CD4-positive, alpha-beta T cell (primary cell): ENCODE data around the gene MEA1. TPM values are rescaled to one million over a fixed set of nuclear protein-coding genes. Genes with fewer than 3 reads are reported as not detected.

Experiments used
- ATAC-seq: fragments of 200-7000 bp; cut with Tn5 transposase; one replicate; pipeline ENCODE4 v1.10.0; 2022; ENCODE audit warnings: mild to moderate bottlenecking; ENCODE audit not compliant: poor library complexity
- CTCF ChIA-PET: fragments of 350-600 bp; sonication (Branson Sonifier 250); formaldehyde crosslinking; loops from one replicate; lab custom pipeline; 2021; ENCODE audit warnings: antibody characterized with exemption, inconsistent platforms; lab: Charles Lee
- POLR2A ChIA-PET: fragments of 350-600 bp; sonication (Branson Sonifier 250); formaldehyde crosslinking; loops from one replicate; lab custom pipeline; 2021; ENCODE audit warnings: antibody characterized with exemption, inconsistent platforms; lab: Charles Lee
- DNase-seq, 14 experiments: peaks; one replicate each; pipeline ENCODE4 v3.0.0-alpha.2; 2013 to 2020; ENCODE audit warnings: mixed read lengths in 2 of 14
- H3K27ac ChIP-seq, 2 donors: one replicate each; pipeline versions ENCODE4 v1.5.1 to v1.7.0; 2013; ENCODE audit warnings: low read length in 2 of 2, low read depth in 1 of 2, mild to moderate bottlenecking in 1 of 2
- H3K27me3 ChIP-seq, 2 experiments: 1 replicate in 1 of 2; 2 replicates in 1 of 2; pipeline versions ENCODE4 v1.6.1 to v1.7.0; 2013; ENCODE audit warnings: low read length in 2 of 2, control low read depth in 1 of 2, mild to moderate bottlenecking in 1 of 2, moderate library complexity in 1 of 2; ENCODE audit not compliant: insufficient read depth in 2 of 2, control insufficient read depth in 1 of 2
- H3K36me3 ChIP-seq: one replicate; pipeline ENCODE4 v1.6.1; 2013; ENCODE audit warnings: low read length, control low read depth; ENCODE audit not compliant: insufficient read depth
- H3K4me1 ChIP-seq: one replicate; pipeline ENCODE4 v1.6.1; 2013; ENCODE audit warnings: low read length, control low read depth; ENCODE audit not compliant: insufficient read depth
- H3K4me3 ChIP-seq: one replicate; pipeline ENCODE4 v1.5.1; 2013; ENCODE audit warnings: mild to moderate bottlenecking, low read length, moderate library complexity
- H3K9me3 ChIP-seq, 2 experiments: 1 replicate in 1 of 2; 2 replicates in 1 of 2; pipeline versions ENCODE4 v1.6.1 to v1.7.0; 2013; ENCODE audit warnings: low read length in 2 of 2, mild to moderate bottlenecking in 2 of 2, control low read depth in 1 of 2, moderate library complexity in 1 of 2; ENCODE audit not compliant: control insufficient read depth in 1 of 2, insufficient read depth in 1 of 2
- H3K27ac Mint-ChIP-seq: one replicate; pipeline ENCODE4 v1.8.0; 2020; ENCODE audit warnings: mixed read lengths
- H3K27me3 Mint-ChIP-seq: one replicate; pipeline ENCODE4 v1.8.0; 2021; ENCODE audit warnings: mixed read lengths
- H3K36me3 Mint-ChIP-seq: one replicate; pipeline ENCODE4 v1.8.0; 2021; ENCODE audit warnings: low read depth, mixed read lengths
- H3K4me1 Mint-ChIP-seq: one replicate; pipeline ENCODE4 v1.8.0; 2021; ENCODE audit warnings: low read depth, mixed read lengths
- H3K4me3 Mint-ChIP-seq: one replicate; pipeline ENCODE4 v1.8.0; 2020; ENCODE audit warnings: mild to moderate bottlenecking, mixed read lengths
- H3K9me3 Mint-ChIP-seq: one replicate; pipeline ENCODE4 v1.8.0; 2020; ENCODE audit warnings: mixed read lengths
- CTCF ChIP-seq: fragments of 200-600 bp; IDR thresholded peaks from one replicate; pipeline ENCODE4 v1.8.0; 2022; ENCODE audit warnings: antibody characterized with exemption, mild to moderate bottlenecking
- intact Hi-C, 2 experiments: fragments of 100-400 bp; cut with DNase I in 1 of 2; cut with micrococcal nuclease in 1 of 2; formaldehyde crosslinking; loops; one replicate each; pipeline versions ENCODE4 v1.15.1 to v1.9.0; 2023 to 2025; cut with DNase I, micrococcal nuclease
- total RNA-seq, 174 experiments: library from RNA in 2 of 174; stranded (reverse) in 2 of 174; gene quantifications; one replicate each; pipeline ENCODE4 v1.2.3 and lab custom pipeline; 2021 to 2026

MEA1 gene
- total RNA-seq, 2 experiments from 2014 or later = 13.6 to 17.0 TPM

- H3K4me3 Mint-ChIP-seq = peak within 1 kb of the TSS; percentile 91
- POLR2A ChIA-PET = interaction anchor here (0.5 to 2.2 kb wide), 22 partner anchors 8 to 1273 kb away, joined by 3 to 31 read pairs (median 4); partner anchors contain the start of genes CNPY3, KLHDC3, MEA1 and PEX6
- no peak for TF ChIP-seq CTCF
- ATAC-seq (peak; percentile 97), DNase-seq (peak; percentile 94 to 99 (median 97))
- no peaks in the 10 kb centered on the region for H3K9me3 Mint-ChIP-seq
- peaks cover 50% of the 10 kb centered on the region for H3K4me1 Mint-ChIP-seq
- Histone ChIP-seq H3K4me1 (peaks cover 29% of the 10 kb centered on the region), H3K36me3 (peaks cover 28% of the 10 kb centered on the region), H3K4me3 (peak within 1 kb of the TSS; percentile 89), H3K9me3 (no peaks in the 10 kb centered on the region), H3K27me3 (no peaks in the 10 kb centered on the region), H3K27ac (peak within 1 kb of the TSS; percentile 85 to 95)
- H3K36me3 Mint-ChIP-seq = peaks cover 59% of the 10 kb centered on the region
- CTCF ChIA-PET = interaction anchor here (1.4 kb wide), 1 partner anchor 84 kb away, joined by 4 read pairs; no protein-coding TSS in a partner anchor
- intact Hi-C loops = loop anchor here (1.0 to 10.0 kb wide), 7 partner anchors 44 to 1165 kb away; partner anchors contain the start of genes KLHDC3 (in 1 of the 2), PPP2R5D (in 1 of the 2), SRF (in 1 of the 2) and USP49 (in 1 of the 2)
- peak within 1 kb of the TSS; percentile 96 for H3K27ac Mint-ChIP-seq
- no peaks in the 10 kb centered on the region for H3K27me3 Mint-ChIP-seq
Observed at GRCh38 chr6:43059168-43060033, 45.7 kb upstream of the MEA1 start, which contains the start of the genes KLC4 and MRPL2. Gene KLC4, plus strand, starts transcription at chr6:43059631. Its CDS starts 1,705 bp downstream, at chr6:43061336. Gene MRPL2, minus strand, starts transcription at chr6:43059434. Its CDS starts 53 bp downstream, at chr6:43059381.

GRCh38 chr6:43058531-43058930 lies 44.8 kb upstream of the MEA1 start:
- Histone ChIP-seq H3K36me3 (peaks cover 28% of the 10 kb centered on the region), H3K27me3 (no peaks in the 10 kb centered on the region), H3K27ac (peak overlapping the region; percentile 85 to 95), H3K4me3 (peak overlapping the region; percentile 89), H3K9me3 (no peaks in the 10 kb centered on the region), H3K4me1 (peaks cover 38% of the 10 kb centered on the region)
- peaks cover 59% of the 10 kb centered on the region for H3K36me3 Mint-ChIP-seq
- H3K4me1 Mint-ChIP-seq = peaks cover 59% of the 10 kb centered on the region
- peak overlapping the region; percentile 91 for H3K4me3 Mint-ChIP-seq
- intact Hi-C loops = loop anchor here in 1 of 2 experiments (2.0 to 10.0 kb wide), 4 partner anchors 112 to 1164 kb away; partner anchors contain the start of genes SRF and USP49
- no peak for TF ChIP-seq CTCF
- peak overlapping the region; percentile 96 for H3K27ac Mint-ChIP-seq
- no peaks in the 10 kb centered on the region for H3K9me3 Mint-ChIP-seq
- DNase-seq = no peak
- no peaks in the 10 kb centered on the region for H3K27me3 Mint-ChIP-seq
- ChIA-PET CTCF (no interaction called here), POLR2A (interaction anchor here (0.7 to 2.2 kb wide), 16 partner anchors 7 to 1272 kb away, joined by 3 to 31 read pairs (median 6); partner anchors contain the start of genes CNPY3, KLHDC3, MEA1 and PEX6)
- ATAC-seq = no peak

DNA sequence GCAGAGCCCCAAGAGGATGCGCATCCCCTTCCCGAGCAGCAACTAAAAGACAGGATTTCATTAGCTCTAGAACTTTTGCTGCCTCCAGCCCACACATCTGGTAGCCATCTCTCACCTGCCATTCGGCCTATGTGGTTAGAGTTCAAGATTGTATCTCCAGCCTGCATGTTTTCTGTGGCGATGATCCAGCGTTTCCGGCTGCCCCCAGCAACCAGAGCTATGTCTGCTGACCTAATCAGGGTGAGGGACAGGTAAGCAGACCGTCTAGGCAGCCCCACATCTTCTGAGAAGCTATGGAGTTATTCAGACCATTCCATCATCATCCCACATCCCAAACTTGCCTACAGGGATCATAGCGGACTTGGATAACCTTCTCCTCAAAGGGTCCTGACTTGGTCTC lies 42.2 kb upstream of the MEA1 start:
- no peak for TF ChIP-seq CTCF
- Histone ChIP-seq H3K27me3 (no peaks in the 10 kb centered on the region), H3K36me3 (peaks cover 23% of the 10 kb centered on the region), H3K9me3 (no peaks in the 10 kb centered on the region), H3K27ac (no peak overlapping the region), H3K4me3 (no peak overlapping the region), H3K4me1 (peaks cover 57% of the 10 kb centered on the region)
- Mint-ChIP-seq H3K4me3 (peak overlapping the region; percentile 63), H3K9me3 (no peaks in the 10 kb centered on the region), H3K27ac (peak overlapping the region; percentile 58), H3K27me3 (no peaks in the 10 kb centered on the region), H3K4me1 (peaks cover 75% of the 10 kb centered on the region), H3K36me3 (peaks cover 62% of the 10 kb centered on the region)
- CTCF ChIA-PET = no interaction called here
- no peak for ATAC-seq
- POLR2A ChIA-PET = interaction anchor here (1.2 kb wide), 1 partner anchor 35 kb away, joined by 3 read pairs; the partner anchor contains the start of gene RRP36
- intact Hi-C loops = loop anchor here in 1 of 2 experiments (10.0 kb wide), 1 partner anchor 1161 kb away; the partner anchor contains the start of gene USP49
- no peak for DNase-seq
